ENCODE data around the gene IL1A. TPM values are rescaled to one million over a fixed set of nuclear protein-coding genes. Genes with fewer than 3 reads are reported as not detected.

The IL1A gene
- total and polyA plus RNA-seq, 10 of the 15 experiments (the other 5 are each of a cell fraction or from before 2014, with no cell fraction given) = 0.10 to 8.7 (median 6.9) TPM

- TF ChIP-seq, protein P1, sequence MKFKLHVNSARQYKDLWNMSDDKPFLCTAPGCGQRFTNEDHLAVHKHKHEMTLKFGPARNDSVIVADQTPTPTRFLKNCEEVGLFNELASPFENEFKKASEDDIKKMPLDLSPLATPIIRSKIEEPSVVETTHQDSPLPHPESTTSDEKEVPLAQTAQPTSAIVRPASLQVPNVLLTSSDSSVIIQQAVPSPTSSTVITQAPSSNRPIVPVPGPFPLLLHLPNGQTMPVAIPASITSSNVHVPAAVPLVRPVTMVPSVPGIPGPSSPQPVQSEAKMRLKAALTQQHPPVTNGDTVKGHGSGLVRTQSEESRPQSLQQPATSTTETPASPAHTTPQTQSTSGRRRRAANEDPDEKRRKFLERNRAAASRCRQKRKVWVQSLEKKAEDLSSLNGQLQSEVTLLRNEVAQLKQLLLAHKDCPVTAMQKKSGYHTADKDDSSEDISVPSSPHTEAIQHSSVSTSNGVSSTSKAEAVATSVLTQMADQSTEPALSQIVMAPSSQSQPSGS (IDR thresholded peaks at IDR 0.05; ENCODE audit: low read length) = peak; percentile 62; the same call in 1 of the 2 replicates
- TF ChIP-seq JUNB (IDR thresholded peaks at IDR 0.05) (0 out of 2 replicates have a peak, but pooled peaks have one; percentile 10), CREB1 (IDR thresholded peaks at IDR 0.05; ENCODE audit: low read depth) (peak; percentile 65; the same call in 1 of the 2 replicates), ZSCAN29 (IDR thresholded peaks at IDR 0.05) (no peak), MEF2A (IDR thresholded peaks at IDR 0.05; ENCODE audit: insufficient read depth, low read depth, low read length) (peak; percentile 32; the same call in 1 of the 2 replicates), FOXK2 (IDR thresholded peaks at IDR 0.05) (peak; percentile 33; the same call in 1 of the 2 replicates), RELB (IDR thresholded peaks at IDR 0.05; ENCODE audit: low read depth) (no peak)
- TF ChIP-seq, protein P2, sequence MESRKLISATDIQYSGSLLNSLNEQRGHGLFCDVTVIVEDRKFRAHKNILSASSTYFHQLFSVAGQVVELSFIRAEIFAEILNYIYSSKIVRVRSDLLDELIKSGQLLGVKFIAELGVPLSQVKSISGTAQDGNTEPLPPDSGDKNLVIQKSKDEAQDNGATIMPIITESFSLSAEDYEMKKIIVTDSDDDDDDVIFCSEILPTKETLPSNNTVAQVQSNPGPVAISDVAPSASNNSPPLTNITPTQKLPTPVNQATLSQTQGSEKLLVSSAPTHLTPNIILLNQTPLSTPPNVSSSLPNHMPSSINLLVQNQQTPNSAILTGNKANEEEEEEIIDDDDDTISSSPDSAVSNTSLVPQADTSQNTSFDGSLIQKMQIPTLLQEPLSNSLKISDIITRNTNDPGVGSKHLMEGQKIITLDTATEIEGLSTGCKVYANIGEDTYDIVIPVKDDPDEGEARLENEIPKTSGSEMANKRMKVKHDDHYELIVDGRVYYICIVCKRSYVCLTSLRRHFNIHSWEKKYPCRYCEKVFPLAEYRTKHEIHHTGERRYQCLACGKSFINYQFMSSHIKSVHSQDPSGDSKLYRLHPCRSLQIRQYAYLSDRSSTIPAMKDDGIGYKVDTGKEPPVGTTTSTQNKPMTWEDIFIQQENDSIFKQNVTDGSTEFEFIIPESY (IDR thresholded peaks at IDR 0.05) = no peak
- TF ChIP-seq, protein P3, sequence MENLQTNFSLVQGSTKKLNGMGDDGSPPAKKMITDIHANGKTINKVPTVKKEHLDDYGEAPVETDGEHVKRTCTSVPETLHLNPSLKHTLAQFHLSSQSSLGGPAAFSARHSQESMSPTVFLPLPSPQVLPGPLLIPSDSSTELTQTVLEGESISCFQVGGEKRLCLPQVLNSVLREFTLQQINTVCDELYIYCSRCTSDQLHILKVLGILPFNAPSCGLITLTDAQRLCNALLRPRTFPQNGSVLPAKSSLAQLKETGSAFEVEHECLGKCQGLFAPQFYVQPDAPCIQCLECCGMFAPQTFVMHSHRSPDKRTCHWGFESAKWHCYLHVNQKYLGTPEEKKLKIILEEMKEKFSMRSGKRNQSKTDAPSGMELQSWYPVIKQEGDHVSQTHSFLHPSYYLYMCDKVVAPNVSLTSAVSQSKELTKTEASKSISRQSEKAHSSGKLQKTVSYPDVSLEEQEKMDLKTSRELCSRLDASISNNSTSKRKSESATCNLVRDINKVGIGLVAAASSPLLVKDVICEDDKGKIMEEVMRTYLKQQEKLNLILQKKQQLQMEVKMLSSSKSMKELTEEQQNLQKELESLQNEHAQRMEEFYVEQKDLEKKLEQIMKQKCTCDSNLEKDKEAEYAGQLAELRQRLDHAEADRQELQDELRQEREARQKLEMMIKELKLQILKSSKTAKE (IDR thresholded peaks at IDR 0.05; ENCODE audit: low read depth, poor library complexity, severe bottlenecking) = peak; percentile 38
- TF ChIP-seq, protein P4, sequence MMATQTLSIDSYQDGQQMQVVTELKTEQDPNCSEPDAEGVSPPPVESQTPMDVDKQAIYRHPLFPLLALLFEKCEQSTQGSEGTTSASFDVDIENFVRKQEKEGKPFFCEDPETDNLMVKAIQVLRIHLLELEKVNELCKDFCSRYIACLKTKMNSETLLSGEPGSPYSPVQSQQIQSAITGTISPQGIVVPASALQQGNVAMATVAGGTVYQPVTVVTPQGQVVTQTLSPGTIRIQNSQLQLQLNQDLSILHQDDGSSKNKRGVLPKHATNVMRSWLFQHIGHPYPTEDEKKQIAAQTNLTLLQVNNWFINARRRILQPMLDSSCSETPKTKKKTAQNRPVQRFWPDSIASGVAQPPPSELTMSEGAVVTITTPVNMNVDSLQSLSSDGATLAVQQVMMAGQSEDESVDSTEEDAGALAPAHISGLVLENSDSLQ (IDR thresholded peaks at IDR 0.05) = peak; percentile 25; the same call in 1 of the 2 replicates
- TF ChIP-seq, protein P5, sequence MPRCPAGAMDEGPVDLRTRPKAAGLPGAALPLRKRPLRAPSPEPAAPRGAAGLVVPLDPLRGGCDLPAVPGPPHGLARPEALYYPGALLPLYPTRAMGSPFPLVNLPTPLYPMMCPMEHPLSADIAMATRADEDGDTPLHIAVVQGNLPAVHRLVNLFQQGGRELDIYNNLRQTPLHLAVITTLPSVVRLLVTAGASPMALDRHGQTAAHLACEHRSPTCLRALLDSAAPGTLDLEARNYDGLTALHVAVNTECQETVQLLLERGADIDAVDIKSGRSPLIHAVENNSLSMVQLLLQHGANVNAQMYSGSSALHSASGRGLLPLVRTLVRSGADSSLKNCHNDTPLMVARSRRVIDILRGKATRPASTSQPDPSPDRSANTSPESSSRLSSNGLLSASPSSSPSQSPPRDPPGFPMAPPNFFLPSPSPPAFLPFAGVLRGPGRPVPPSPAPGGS (IDR thresholded peaks at IDR 0.05; ENCODE audit: borderline replicate concordance, insufficient read depth, low read depth, low read length, poor library complexity, severe bottlenecking) = peak; percentile 66
Observed at GRCh38 chr2:112805542-112805941, 21.2 kb upstream of the IL1A start (continued).

All from GM12878 (cell line).